ENCODE measurements around the gene VSIG4. TPM values are rescaled to one million over a fixed set of nuclear protein-coding genes. Genes with fewer than 3 reads are reported as not detected.

VSIG4 gene
- total and polyA plus RNA-seq, 2 of the 8 experiments (the other 6 are each of a cell fraction or from before 2014, with no cell fraction given), result not detected

- Histone ChIP-seq H3K9ac (replicated peaks in 1 of 4; ENCODE audit: extremely low read depth in 1 of 4, low read depth in 3 of 4, low read length in 3 of 4) (no peak overlapping the region), H3K36me3 (ENCODE audit: control insufficient read depth in 2 of 4, insufficient read depth in 4 of 4, low read length in 3 of 4) (no peaks in the 10 kb centered on the region), H2BK15ac (ENCODE audit: low read length) (no peak overlapping the region), H3K4me3 (ENCODE audit: extremely low read depth in 1 of 4, insufficient read depth in 2 of 4, low read depth in 3 of 4, low read length in 4 of 4) (no peak overlapping the region), H3K79me1 (ENCODE audit: low read depth, low read length) (no peaks in the 10 kb centered on the region), H3K79me2 (ENCODE audit: control insufficient read depth in 1 of 2, insufficient read depth in 2 of 2, low read length in 2 of 2) (no peaks in the 10 kb centered on the region), H2BK12ac (ENCODE audit: low read depth, low read length) (no peak overlapping the region), H4K20me1 (replicated peaks in 1 of 2; ENCODE audit: control insufficient read depth in 1 of 2, insufficient read depth in 2 of 2, low read length in 2 of 2) (no peaks in the 10 kb centered on the region), H2BK5ac (ENCODE audit: low read depth, low read length) (no peak overlapping the region), H3K23me2 (ENCODE audit: low read depth, low read length) (no peaks in the 10 kb centered on the region), H3K14ac (ENCODE audit: insufficient read length) (no peak overlapping the region), H2AFZ (ENCODE audit: low read length) (no peak overlapping the region), H3K18ac (ENCODE audit: extremely low read depth, low read length) (no peak overlapping the region), H3K4me2 (ENCODE audit: insufficient read depth in 1 of 2, low read depth in 2 of 2, low read length in 2 of 2) (no peak overlapping the region), H4K8ac (ENCODE audit: extremely low read depth, insufficient read depth, low read length) (no peak overlapping the region), H2BK20ac (ENCODE audit: low read length) (no peak overlapping the region), H2BK120ac (replicated peaks; ENCODE audit: low read depth, low read length) (no peak overlapping the region), H4K91ac (replicated peaks; ENCODE audit: insufficient read length, low read length) (no peak overlapping the region), H3K23ac (ENCODE audit: insufficient read length) (no peak overlapping the region), H4K5ac (ENCODE audit: insufficient read length, low read depth, low read length) (no peak overlapping the region), H2AK5ac (ENCODE audit: low read depth, low read length) (no peak overlapping the region), H3K9me3 (ENCODE audit: insufficient read depth in 2 of 2, low read depth in 1 of 2, low read length in 1 of 2) (peaks cover 0 to 20% of the 10 kb centered on the region in 2 experiments; a peak in 1 of 4 replicates), H3K4me1 (replicated peaks in 1 of 4; ENCODE audit: control insufficient read depth in 3 of 4, insufficient read depth in 4 of 4, low read length in 3 of 4) (no peaks in the 10 kb centered on the region), H3K56ac (replicated peaks; ENCODE audit: insufficient read length, low read depth, low read length) (no peak overlapping the region), H3K27me3 (replicated peaks in 1 of 4; ENCODE audit: control insufficient read depth in 3 of 4, extremely low read depth in 1 of 4, insufficient read depth in 3 of 4, low read length in 3 of 4) (no peaks in the 10 kb centered on the region), H3K4ac (replicated peaks; ENCODE audit: insufficient read length, low read depth, low read length) (no peak overlapping the region), H3K27ac (ENCODE audit: low read depth, low read length) (no peak overlapping the region)
- DNase-seq (ENCODE audit: low read depth in 1 of 2, low spot score in 2 of 2), result no peak
- WGBS, 2 experiments (ENCODE audit: extremely low coverage in 1 of 2, insufficient coverage in 1 of 2, insufficient read length in 1 of 2, insufficient replicate concordance in 2 of 2, low coverage in 1 of 2, low lambda C conversion rate in 2 of 2, missing lambda C conversion rate in 1 of 2), result no CpG with 5 or more reads among the region's 2 CpGs
- ChIA-PET POLR2A (ENCODE audit: partially characterized antibody) (no interaction called here), CTCF (ENCODE audit: partially characterized antibody) (no interaction called here)
- TF ChIP-seq SIX5 (IDR thresholded peaks at IDR 0.05; ENCODE audit: low read depth, low read length), result no peak
- FAIRE-seq, result no peak
Measured at GRCh38 chrX:66028936-66029335, 10.9 kb downstream of the VSIG4 start.

Measured in H1 (cell line).